Activated CD4-positive, alpha-beta T cell treated with anti-CD3 and anti-CD28 coated beads, Interleukin-2, amount 10 ng/mL, durations not matched to agents 24 days and 14 days (primary cell): ENCODE results near the gene CA12. TPM values are rescaled to one million over a fixed set of nuclear protein-coding genes. Genes with fewer than 3 reads are reported as not detected.

Source experiments
- DNase-seq: peaks from one replicate; pipeline ENCODE4 v3.0.0; 2022
- H3K27ac Mint-ChIP-seq: one replicate; pipeline ENCODE4 v1.8.0; 2022; ENCODE audit warnings: mild to moderate bottlenecking, mixed read lengths
- H3K27me3 Mint-ChIP-seq: one replicate; pipeline ENCODE4 v1.8.0; 2022; ENCODE audit warnings: mixed read lengths
- H3K36me3 Mint-ChIP-seq: one replicate; pipeline ENCODE4 v1.8.0; 2022; ENCODE audit warnings: low read depth, mild to moderate bottlenecking, mixed read lengths
- H3K4me1 Mint-ChIP-seq: one replicate; pipeline ENCODE4 v1.8.0; 2021; ENCODE audit warnings: mixed read lengths
- H3K4me3 Mint-ChIP-seq: one replicate; pipeline ENCODE4 v1.8.0; 2022; ENCODE audit warnings: mild to moderate bottlenecking, moderate library complexity, mixed read lengths
- H3K9me3 Mint-ChIP-seq: one replicate; pipeline ENCODE4 v1.8.0; 2021; ENCODE audit warnings: mixed read lengths
- intact Hi-C: fragments of 100-400 bp; cut with micrococcal nuclease; formaldehyde crosslinking; loops from one replicate; pipeline ENCODE4 v1.15.1; 2023
- total RNA-seq: library from RNA; stranded (reverse); gene quantifications from 2 replicates; pipeline ENCODE4 v1.2.3, GENCODE V29; 2022

CA12 gene
- total RNA-seq, 1 donor from 2014 or later, result 0.63 TPM

DNA sequence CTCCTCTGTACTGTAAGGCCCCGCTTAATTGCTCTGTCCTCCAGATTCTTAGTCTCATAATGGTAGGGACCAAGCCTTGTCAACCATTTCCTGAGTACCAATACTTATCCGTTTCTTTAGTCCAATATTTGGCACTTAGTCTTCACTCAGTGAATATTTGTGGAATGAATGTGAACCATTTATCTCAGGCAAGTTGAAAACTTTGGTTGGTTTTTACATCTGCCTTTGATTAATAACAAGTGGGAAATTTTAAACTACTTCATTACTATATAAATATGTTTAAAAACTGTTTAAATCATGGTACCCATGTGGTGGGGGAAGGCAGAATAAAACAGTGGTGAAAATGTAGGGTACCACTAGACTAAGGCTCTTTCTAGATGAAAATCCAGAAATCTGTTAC, 15.2 kb downstream of the CA12 start:
- H3K4me3 Mint-ChIP-seq, result no peak overlapping the region
- no peaks in the 10 kb centered on the region for H3K9me3 Mint-ChIP-seq
- H3K36me3 Mint-ChIP-seq, result no peaks in the 10 kb centered on the region
- no peak for DNase-seq
- H3K4me1 Mint-ChIP-seq, result peaks cover 11% of the 10 kb centered on the region
- H3K27me3 Mint-ChIP-seq, result peaks cover 11% of the 10 kb centered on the region
- intact Hi-C loops, result no loop called here
- no peak overlapping the region for H3K27ac Mint-ChIP-seq

DNA sequence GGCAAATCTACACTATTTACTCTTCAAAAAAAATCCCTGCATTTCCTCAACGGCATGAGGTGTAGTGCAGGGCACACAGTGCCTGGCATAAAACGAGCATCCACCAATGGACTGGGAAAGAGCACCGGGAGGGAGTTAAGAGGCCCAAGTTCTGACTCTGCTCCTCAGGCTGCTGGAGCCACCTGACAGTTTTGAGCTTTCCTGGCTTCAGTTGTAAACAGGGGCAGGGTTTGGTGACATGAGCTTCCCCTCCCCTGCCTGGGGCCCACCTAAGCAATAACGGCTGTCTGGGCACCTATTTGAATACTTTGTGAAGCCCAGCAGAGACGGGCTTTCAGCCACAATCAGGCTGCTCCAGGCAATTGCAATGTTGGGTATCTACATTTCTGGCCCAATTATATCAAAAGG, 16.4 kb downstream of the CA12 start:
- DNase-seq, result no peak
- H3K4me1 Mint-ChIP-seq, result peaks cover 6% of the 10 kb centered on the region
- no peak overlapping the region for H3K4me3 Mint-ChIP-seq
- no peaks in the 10 kb centered on the region for H3K36me3 Mint-ChIP-seq
- H3K27ac Mint-ChIP-seq, result no peak overlapping the region
- peaks cover 18% of the 10 kb centered on the region for H3K27me3 Mint-ChIP-seq
- intact Hi-C loops, result no loop called here
- no peaks in the 10 kb centered on the region for H3K9me3 Mint-ChIP-seq

DNA sequence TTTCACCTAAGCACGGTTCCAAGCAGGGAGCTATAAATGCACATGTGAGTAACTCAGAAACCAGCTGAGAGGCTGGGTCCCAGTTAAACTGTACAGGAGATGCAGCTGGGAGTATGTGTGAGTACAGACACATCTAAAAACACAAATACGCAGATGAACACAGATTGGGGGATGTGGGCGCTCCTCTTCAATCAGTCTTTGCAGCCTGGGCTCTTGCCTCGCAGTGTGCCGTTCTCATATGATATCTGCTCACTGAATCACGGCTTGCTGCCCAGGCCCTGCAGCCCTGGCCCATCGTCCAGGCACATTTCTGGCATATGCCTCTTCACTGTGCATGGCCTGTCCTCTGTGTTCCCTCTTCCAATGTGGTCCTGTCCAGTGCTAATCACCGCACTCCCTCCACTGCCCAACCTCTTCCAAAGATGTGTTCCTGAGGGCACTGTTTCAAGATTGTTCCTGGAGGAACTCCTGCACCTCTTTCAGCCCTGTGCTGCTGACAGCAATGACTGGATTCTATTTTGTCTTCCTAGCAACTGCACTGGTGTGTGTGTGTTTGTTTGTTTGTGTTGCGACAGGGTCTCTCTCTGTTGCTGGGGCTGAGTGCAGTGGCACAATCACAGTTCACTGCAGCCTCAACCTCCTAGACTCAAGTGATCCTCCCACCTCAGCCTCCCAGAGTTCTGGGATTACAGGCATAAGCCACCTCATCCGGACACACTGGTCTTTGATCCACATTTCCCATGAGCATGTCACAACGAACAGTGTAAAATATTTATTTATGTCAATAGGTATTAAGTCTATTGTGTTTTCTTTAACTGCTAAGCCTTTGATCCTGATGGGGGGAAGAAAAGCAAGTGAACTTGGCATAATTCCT, 17.0 kb downstream of the CA12 start:
- peaks cover 3% of the 10 kb centered on the region for H3K4me1 Mint-ChIP-seq
- no peak for DNase-seq
- intact Hi-C loops, result no loop called here
- H3K9me3 Mint-ChIP-seq, result no peaks in the 10 kb centered on the region
- no peak overlapping the region for H3K27ac Mint-ChIP-seq
- no peaks in the 10 kb centered on the region for H3K36me3 Mint-ChIP-seq
- peaks cover 21% of the 10 kb centered on the region for H3K27me3 Mint-ChIP-seq
- H3K4me3 Mint-ChIP-seq, result no peak overlapping the region

DNA sequence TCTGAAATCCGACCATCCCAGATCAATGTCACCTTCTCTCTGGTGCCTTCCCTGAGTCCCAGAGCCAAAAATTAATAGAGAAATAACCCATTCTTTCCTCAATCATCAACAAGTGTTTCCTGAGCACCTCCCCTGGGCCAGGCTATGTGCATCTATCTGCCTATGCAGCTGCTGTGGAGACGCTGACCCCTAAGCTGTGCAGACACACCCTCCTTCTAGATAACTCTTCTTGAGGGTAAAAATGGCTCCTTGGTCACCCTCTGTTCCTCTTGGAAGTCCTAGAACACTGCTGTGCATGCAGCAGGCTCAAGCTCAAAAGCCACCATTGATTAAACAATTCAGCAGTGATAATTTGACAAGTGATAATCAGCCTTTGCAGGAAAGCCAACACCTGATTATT, 18.4 kb downstream of the CA12 start:
- H3K4me1 Mint-ChIP-seq, result no peaks in the 10 kb centered on the region
- no peaks in the 10 kb centered on the region for H3K36me3 Mint-ChIP-seq
- intact Hi-C loops, result no loop called here
- no peaks in the 10 kb centered on the region for H3K9me3 Mint-ChIP-seq
- no peak for DNase-seq
- H3K27me3 Mint-ChIP-seq, result peaks cover 30% of the 10 kb centered on the region
- H3K27ac Mint-ChIP-seq, result no peak overlapping the region
- no peak overlapping the region for H3K4me3 Mint-ChIP-seq

DNA sequence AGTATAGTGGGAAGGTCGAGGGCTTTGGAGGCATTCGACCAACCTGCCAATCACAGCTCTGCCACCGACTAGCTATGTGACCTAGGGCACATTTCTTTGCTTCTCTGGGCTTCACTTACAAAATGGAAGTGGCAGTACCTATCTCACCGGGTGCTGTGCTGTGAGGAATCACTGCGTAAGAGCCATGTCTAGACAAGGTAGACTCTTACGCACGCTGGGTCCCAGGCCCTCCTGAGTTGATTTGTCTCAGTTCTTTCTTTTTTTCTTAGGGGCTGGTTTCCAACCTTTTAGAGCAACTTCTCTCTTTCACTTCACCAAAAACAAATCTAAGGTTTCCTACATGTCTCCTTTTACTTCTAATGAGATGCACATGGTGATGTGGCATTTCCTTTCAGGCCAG, 18.8 kb downstream of the CA12 start:
- H3K36me3 Mint-ChIP-seq, result no peaks in the 10 kb centered on the region
- no peaks in the 10 kb centered on the region for H3K4me1 Mint-ChIP-seq
- H3K4me3 Mint-ChIP-seq, result no peak overlapping the region

DNA sequence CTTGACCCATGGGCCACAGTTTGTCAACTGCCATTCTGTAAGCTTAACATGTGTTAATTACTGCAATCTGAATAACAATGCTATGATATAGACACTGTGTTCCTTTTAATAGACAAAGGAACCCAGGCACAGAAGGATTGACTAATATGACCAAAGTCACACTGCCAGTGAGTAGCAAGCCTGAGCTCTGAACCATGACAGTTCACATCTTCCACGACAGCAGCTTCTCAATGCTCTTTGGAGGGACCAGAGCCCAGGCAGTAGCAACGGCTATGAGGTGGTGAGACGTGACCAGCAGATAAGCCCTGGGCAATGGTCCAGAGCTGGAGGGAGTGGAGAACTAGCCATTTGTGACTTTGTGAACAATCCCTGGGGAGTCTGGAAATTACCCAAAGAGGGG, 19.4 kb downstream of the CA12 start:
- H3K36me3 Mint-ChIP-seq, result no peaks in the 10 kb centered on the region

More for the DNA sequence above, 18.8 kb downstream of the CA12 start:
- intact Hi-C loops, result no loop called here
- no peak for DNase-seq
- H3K27ac Mint-ChIP-seq, result no peak overlapping the region
- peaks cover 30% of the 10 kb centered on the region for H3K27me3 Mint-ChIP-seq
- no peaks in the 10 kb centered on the region for H3K9me3 Mint-ChIP-seq

DNA sequence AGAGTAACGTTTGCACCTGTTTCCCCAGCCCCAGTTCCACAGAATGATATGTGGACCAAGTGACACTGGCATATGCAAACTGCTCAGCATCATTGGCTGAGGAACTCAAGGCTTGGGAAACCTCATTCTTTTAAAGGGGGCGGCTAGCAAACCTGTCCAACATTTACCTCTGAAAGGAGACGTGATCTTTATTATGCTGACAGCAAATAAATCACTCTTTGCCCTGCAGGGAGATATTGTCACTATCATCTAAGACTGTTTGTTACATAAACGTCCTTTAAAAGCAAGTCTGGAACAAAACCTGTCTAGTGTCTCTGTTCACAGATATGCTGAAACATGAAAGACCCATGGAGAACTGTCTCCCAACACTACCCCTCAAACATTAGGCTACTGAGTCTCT, 21.5 kb downstream of the CA12 start:
- H3K27me3 Mint-ChIP-seq, result peaks cover 29% of the 10 kb centered on the region
- no peaks in the 10 kb centered on the region for H3K4me1 Mint-ChIP-seq
- no peak overlapping the region for H3K27ac Mint-ChIP-seq
- H3K9me3 Mint-ChIP-seq, result no peaks in the 10 kb centered on the region
- no peak overlapping the region for H3K4me3 Mint-ChIP-seq
- DNase-seq, result no peak
- H3K36me3 Mint-ChIP-seq, result no peaks in the 10 kb centered on the region
- intact Hi-C loops, result no loop called here

More for the DNA sequence above, 19.4 kb downstream of the CA12 start:
- Mint-ChIP-seq H3K4me1 (no peaks in the 10 kb centered on the region), H3K27ac (no peak overlapping the region), H3K27me3 (peaks cover 30% of the 10 kb centered on the region), H3K9me3 (no peaks in the 10 kb centered on the region), H3K4me3 (no peak overlapping the region)
- no peak for DNase-seq
- intact Hi-C loops, result no loop called here

DNA sequence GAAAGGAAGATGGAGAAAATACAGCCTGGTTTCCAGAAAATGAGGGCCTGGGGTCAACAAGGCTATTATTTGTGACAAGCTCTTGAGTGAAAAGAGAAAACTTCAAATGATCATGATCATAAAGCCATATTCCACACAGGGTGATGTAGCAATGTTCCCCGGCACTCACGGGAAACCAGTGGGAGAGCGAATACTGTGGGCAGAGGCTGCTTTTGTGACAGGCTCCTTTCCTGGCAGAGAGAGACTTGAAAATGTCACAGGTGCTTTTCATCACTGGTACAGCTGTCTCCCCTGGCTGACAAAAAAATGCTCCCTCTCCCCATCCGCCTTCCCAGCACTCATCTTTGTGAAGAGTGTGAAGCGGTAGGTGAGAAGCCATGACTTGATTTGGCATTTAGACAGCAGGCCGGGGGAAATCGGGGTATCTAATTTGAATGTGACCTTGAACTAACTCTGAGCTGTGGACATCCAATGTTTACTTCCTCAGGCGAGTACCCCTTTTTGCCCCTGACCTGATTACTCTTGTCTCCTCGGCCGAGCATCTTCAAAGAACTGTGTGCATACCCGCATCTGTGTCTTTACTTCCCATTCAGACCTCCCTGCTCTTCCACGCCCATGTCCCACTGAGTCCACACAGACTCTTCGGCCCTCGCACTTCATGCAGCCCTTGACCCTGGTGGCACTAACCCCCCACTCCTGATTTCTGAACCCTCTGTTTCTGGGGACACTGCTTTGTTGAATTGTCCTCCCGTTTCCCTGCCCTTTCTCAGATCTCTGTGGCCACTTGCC, 23.2 kb downstream of the CA12 start:
- no peak for DNase-seq
- Mint-ChIP-seq H3K36me3 (no peaks in the 10 kb centered on the region), H3K27me3 (peaks cover 27% of the 10 kb centered on the region), H3K27ac (no peak overlapping the region), H3K9me3 (no peaks in the 10 kb centered on the region), H3K4me3 (no peak overlapping the region), H3K4me1 (no peaks in the 10 kb centered on the region)
- intact Hi-C loops, result no loop called here

DNA sequence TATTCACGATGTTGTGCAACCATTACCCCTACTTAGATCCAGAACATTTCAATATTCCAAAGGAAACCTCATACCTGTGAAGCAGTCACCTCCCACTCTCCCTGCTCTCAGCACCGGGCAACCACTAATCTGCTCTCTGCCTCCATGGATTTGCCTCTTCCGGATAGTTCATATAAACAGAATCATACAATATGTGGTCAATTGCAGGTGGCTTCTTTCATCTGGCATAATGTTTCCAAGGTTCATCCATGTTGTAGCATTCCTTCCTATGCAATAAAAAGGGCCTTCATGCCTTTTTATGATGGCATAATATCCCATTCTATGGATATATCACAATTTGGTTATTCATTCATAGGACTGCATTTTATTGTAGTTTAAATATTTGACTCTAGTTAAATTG, 23.9 kb downstream of the CA12 start:
- Mint-ChIP-seq H3K4me1 (no peaks in the 10 kb centered on the region), H3K27ac (no peak overlapping the region), H3K36me3 (no peaks in the 10 kb centered on the region), H3K9me3 (no peaks in the 10 kb centered on the region), H3K4me3 (no peak overlapping the region), H3K27me3 (peaks cover 29% of the 10 kb centered on the region)
- intact Hi-C loops, result no loop called here
- DNase-seq, result no peak

DNA sequence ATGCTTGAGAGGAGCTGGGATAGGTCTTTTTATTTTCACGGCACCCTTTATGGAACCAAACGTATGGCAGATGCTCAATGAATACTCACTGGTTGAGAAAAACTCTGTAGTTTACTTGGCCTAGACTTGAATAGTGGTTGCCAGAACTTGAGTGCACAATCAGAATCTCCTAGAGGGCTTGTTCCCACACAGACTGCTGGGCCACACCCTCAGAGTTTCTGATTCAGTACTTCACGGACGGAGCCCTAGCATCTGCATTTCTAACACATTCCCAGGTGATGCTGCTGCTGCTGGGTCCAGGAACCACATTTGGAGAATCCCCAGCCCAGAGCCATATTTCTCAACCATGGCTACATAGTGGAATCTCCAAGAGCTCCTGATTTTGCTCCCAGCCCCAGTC, 24.6 kb downstream of the CA12 start:
- intact Hi-C loops, result no loop called here
- H3K27me3 Mint-ChIP-seq, result peaks cover 27% of the 10 kb centered on the region
- no peaks in the 10 kb centered on the region for H3K36me3 Mint-ChIP-seq
- H3K4me1 Mint-ChIP-seq, result no peaks in the 10 kb centered on the region
- H3K4me3 Mint-ChIP-seq, result no peak overlapping the region
- no peaks in the 10 kb centered on the region for H3K9me3 Mint-ChIP-seq
- no peak overlapping the region for H3K27ac Mint-ChIP-seq
- DNase-seq, result no peak

DNA sequence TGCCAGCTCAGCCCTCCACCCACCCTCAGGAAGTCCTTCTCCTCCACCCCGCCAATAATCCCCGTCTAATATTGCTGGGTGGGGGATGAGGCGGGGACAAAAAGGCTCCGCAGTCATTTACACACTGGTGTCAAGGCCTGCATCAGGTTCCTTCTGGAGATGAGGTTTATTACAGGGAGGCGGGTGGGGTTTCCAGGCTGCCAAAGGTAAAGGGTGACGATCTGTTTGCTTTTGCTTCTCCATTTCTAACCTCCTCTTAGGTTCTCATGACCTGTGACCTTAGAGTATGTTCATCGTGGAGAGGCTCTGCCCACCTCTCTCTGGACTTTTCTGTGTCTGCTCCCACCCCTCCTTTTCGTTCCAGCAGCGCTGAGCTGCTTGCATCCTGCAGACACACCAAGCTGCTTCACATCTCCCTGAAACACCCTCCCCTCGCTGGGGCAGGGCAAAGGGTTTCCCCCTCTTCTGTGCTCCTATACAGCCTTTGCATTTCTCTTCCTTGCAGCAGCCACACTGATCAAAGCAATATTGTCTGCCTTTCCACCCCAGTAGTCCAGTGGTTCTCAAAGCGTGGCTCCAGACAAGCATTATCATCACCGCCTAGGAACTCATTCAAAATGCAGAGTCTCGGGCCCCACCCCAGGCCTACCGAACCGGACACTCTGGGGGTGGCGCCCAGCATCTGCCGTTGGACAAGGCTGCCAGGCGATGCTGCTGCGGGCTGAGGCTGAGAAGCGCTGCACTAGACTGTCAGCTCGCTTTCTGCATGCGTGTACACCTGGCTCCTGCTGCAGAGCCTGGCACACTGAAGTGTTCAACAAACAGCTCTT, 26.6 kb downstream of the CA12 start:
- H3K27ac Mint-ChIP-seq, result no peak overlapping the region
- H3K4me1 Mint-ChIP-seq, result no peaks in the 10 kb centered on the region
- intact Hi-C loops, result no loop called here
- no peak overlapping the region for H3K4me3 Mint-ChIP-seq
- H3K36me3 Mint-ChIP-seq, result no peaks in the 10 kb centered on the region
- no peak for DNase-seq
- H3K27me3 Mint-ChIP-seq, result peaks cover 20% of the 10 kb centered on the region
- no peaks in the 10 kb centered on the region for H3K9me3 Mint-ChIP-seq

DNA sequence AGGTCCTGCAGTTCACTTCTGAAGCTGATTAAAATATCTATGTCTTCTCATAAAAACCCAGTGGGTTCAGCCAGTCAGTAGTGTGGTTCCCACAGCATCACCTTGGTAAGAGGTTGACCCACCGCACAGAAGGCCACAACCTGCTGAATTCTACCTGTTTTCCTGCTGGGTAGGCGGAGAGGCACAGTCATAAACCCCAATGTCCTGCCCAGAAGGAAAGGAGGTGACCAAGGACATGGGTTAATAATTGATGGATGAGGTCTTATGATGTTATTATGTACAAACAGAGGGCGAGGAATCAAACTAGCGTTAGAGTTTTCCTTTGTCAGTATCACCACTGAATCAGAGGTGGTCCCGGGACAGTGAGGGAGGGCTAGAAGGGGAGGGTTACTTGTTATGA, 27.8 kb downstream of the CA12 start:
- Mint-ChIP-seq H3K27ac (no peak overlapping the region), H3K36me3 (no peaks in the 10 kb centered on the region), H3K4me1 (no peaks in the 10 kb centered on the region), H3K27me3 (peaks cover 11% of the 10 kb centered on the region), H3K9me3 (no peaks in the 10 kb centered on the region), H3K4me3 (no peak overlapping the region)
- intact Hi-C loops, result no loop called here
- DNase-seq, result no peak

DNA sequence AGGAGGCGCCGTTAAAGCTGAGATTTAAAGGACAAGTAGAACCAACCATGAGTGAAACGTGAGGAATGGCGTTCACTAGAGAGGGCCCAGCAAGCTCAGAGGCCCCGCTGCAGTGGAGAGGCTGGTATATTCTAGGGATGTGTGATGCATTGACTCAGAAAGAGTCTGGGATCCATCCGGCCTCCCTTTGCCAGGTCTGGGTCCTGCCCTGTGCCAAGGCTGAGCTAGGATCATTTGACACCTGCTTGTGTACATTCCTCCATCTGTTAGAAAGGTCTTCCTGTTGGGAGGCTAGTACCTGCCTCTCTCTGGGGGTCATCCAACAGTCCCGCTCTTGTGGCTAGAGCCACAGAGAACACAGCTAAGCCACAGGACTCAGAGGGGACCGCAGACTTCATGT, 28.4 kb downstream of the CA12 start:
- no peak for DNase-seq
- Mint-ChIP-seq H3K36me3 (no peaks in the 10 kb centered on the region), H3K4me1 (no peaks in the 10 kb centered on the region), H3K27ac (no peak overlapping the region), H3K9me3 (no peaks in the 10 kb centered on the region), H3K4me3 (no peak overlapping the region), H3K27me3 (peaks cover 7% of the 10 kb centered on the region)
- intact Hi-C loops, result no loop called here

DNA sequence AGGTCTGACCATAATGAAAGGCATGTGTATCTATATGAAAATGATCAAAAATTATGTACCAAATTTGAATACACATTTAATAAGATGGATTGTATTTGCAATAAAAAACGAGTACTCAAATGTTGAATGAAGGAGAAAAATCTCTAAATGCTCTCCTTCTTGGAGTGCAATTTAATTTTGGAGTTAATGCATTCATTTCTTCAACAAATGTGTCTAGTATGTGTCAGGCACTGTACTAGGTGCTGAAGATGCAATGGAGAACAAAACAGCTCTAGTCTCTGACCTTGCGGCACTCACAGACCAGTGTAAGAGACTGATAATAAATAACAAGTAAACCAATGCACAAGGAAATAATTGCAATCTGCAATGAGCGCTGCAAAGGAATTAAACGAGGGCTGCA, 28.8 kb downstream of the CA12 start:
- H3K9me3 Mint-ChIP-seq, result no peaks in the 10 kb centered on the region
- no peak for DNase-seq
- H3K27ac Mint-ChIP-seq, result no peak overlapping the region
- H3K27me3 Mint-ChIP-seq, result peaks cover 7% of the 10 kb centered on the region
- no peaks in the 10 kb centered on the region for H3K4me1 Mint-ChIP-seq
- intact Hi-C loops, result no loop called here
- H3K36me3 Mint-ChIP-seq, result no peaks in the 10 kb centered on the region
- H3K4me3 Mint-ChIP-seq, result no peak overlapping the region
